GM21737 (cell line): ENCODE results near the gene MAML3.

Experiments used
- ATAC-seq: cut with Tn5 transposase; IDR thresholded peaks from one replicate; pipeline ENCODE4 v1.9.1; 2021; ENCODE audit warnings: mild to moderate bottlenecking, moderate library complexity; ENCODE audit not compliant: unreplicated experiment

The MAML3 gene

DNA sequence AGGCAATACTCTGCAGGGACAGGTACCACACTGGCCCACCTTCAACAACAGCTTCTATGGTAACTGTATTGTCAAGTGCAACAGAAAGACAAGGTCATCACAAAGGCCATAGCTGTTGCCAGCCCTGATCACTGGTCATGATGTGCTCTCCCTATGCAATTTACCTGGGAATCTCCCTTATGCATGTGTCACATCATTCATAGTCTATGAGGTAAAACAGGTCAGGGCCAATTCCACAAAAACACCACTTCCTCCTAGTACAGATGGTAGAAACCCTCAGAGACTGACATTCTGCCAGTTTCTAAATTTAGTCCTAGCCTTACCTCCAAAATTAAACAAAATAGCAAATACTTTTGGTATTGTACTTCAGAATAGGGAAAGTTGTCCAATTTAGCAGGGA, 355.5 kb downstream of the MAML3 start:
- no peak for ATAC-seq

GRCh38 chr4:139797287-139797686, 356.7 kb downstream of the MAML3 start:
- no peak for ATAC-seq

DNA sequence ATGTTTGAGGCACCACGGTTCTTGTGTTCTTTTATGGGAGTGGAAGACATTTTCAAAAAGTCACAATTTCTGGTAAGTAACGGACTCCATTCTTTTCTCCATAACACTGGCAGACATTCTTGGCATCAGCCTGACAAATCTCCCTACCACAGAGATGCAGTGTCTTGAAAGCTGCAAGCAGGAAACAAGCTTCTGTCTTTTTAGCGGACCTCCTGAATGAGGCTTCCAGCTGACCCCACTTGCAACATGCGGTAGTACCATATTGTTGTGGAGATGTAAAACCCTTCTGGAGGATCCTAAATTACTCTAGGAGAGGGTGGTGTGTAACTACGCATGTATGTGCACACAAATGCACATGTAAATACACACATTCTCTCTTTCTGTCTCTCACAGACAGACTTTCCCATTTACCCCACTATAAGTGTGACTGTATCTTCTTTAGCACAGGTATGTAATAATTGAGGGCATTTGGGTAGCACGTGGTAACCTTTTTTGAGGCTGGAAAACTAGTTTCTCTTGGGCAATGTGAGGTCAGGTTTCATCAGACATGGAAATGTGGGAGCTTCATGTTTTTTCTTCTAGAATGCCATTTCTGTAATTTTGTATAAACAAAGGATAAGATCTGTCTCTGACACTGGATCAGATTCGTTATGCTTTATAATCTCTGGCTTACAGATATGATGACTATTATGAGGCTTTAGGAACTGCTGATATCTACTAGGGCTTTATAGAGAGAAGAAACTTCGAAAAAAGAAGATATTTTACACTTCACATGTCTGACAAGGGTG, 358.3 kb downstream of the MAML3 start:
- ATAC-seq: no peak

DNA sequence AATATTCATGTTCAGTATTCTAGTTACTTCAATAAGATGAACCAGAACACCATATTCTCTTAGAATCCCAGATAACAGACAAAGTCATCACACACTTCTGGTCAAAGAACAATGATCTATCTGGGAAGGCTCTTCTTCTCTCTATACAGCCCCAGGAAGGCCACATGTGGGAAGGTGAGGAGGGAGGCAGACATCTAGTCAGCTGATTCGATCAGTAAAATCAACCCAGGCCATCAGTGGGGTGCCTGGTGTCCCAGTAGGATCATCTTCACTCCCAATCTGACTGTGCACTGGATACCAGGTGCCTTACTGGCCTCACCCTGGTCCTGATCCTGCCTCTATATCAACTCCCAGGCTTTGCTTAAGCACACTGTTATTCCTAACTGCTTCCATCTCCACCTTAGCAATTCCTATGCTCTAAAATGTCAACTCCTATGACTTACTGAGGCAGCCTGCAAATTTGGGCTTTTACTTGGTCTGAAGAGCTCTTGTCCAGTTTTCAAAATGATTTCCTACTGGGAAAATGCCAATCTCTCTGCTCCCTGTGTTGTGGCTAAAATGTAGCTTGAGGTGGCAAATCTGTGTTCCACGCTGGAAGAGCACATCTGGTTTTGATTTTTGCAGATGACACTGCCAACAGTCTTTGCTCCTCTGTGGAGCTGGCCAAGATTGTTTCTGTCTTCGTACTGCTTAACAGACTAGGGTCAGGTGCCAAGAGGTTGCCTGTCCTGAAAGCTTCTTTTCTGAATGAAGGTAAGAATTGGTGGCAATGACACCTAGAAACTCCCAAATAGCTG, 359.6 kb downstream of the MAML3 start:
- ATAC-seq: no peak

DNA sequence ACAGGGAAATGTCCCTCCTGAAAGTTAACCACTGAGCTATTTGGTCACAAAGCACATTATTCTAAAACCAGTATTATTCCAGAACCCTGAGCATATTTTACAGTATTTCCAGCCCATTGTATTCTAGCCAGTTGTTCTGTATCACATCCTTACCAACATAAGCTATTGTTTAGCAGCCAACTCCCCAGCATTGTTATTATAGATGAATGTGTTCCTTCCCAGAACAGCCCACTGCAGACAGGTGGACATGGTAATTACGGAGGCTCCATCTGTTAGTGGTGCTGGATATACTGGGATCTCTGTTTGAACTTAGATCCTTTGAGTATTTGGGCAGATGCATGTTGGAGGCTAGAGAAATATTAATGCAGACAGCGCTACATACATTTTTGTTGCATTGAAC, 362.3 kb downstream of the MAML3 start:
- no peak for ATAC-seq

- ATAC-seq: no peak
Measured at GRCh38 chr4:139790291-139790690, 363.7 kb downstream of the MAML3 start.

- ATAC-seq: no peak
Measured at GRCh38 chr4:139789096-139789654, 364.8 kb downstream of the MAML3 start.

GRCh38 chr4:139786494-139787354, 367.3 kb downstream of the MAML3 start:
- ATAC-seq: no peak

- ATAC-seq: no peak
Measured at GRCh38 chr4:139785356-139785755, 368.6 kb downstream of the MAML3 start.

GRCh38 chr4:139783741-139784484, 370.1 kb downstream of the MAML3 start:
- ATAC-seq: no peak

GRCh38 chr4:139782926-139783522, 371.0 kb downstream of the MAML3 start:
- no peak for ATAC-seq

DNA sequence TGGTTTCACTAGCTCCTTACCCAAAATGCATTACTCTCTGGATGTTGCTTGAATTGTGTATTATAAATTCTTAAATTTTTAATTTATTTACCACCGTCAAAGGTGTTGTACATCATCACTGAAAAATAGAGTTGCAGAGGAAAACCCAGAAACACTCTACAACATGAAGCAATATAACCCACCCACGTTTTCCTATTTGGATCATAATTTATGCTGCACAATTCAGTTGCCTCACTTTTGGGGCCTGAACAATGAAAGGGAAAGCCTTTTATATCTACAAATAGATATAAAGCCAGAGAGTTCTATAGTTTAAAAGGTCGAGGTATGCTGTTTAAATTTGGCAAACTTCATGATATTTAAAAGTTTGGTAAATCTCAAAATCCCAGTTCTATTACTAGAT, 372.9 kb downstream of the MAML3 start:
- no peak for ATAC-seq

DNA sequence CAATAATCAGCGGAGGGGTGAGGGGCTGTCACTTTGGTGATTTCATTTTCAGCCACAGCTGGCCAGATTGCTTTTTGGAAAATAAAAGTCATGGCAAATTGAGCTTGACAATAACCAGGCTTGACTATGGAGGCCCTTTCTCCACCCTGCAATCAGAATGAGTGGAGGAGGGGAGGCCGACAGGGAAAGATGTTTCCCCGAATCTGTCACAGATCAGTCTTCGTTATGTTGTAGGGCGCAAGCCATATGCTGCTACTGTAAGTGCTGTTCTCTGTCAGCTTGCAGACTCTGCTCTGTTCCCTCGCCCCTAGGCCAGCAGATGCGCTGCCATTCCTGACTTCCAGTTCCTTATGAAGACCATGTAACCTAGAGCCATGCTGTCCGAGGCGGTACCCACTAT, 374.3 kb downstream of the MAML3 start:
- ATAC-seq: no peak

DNA sequence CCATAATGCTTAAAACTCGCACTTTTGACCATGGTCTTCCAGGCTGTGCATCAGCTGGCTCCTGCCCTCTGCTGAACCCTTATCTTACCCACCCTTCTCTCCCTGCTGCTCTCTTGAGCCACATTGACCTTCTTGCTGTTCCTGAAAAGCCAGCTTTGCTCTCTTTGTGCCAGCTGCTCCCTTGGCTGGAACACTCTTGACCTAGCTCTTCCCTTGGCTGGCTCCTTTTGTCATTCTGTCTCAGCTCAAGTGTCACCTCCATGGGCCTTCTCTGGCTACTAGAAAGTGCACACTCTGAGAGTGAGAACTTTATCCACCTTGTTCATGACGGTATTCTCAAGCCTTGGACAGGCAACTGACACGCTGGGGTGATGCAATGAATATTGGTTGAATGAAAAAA, 376.2 kb downstream of the MAML3 start:
- ATAC-seq: no peak

- ATAC-seq: no peak
Measured at GRCh38 chr4:139776235-139776634, 377.7 kb downstream of the MAML3 start.

DNA sequence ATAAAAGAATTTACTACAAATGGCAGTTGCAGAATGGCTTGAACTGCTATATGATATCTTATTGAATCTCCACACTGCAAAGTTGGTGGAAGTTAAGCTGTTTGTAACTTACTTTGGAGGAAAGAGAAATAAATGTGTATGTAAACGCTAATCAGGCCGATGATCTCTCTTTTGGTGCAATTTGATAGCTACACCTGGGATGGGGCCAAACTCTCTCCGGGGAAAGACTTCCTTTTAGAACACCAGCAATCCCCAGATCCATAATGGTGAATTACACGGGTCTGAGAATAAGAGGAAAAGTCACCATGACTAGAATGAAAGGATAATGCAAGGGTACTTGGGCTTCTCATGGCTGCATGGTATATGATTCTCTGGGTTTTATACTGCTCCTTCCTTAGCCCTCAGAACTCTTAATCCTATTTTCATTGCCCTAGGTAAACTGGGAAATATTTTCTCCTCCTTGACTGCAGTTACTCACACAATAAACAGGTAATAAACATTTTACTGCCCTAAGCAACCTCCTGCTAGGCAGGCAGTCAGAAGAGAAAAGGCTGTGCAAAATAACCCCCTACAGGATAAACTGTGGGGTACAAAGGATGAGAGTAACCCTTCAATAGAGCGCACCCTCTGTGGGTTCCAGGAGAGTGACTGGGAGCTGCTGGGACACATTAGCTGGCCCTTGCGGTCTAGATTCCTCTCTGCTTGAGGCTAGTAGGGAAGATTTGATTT, 379.1 kb downstream of the MAML3 start:
- no peak for ATAC-seq

GRCh38 chr4:139773560-139774318, 380.2 kb downstream of the MAML3 start:
- no peak for ATAC-seq

DNA sequence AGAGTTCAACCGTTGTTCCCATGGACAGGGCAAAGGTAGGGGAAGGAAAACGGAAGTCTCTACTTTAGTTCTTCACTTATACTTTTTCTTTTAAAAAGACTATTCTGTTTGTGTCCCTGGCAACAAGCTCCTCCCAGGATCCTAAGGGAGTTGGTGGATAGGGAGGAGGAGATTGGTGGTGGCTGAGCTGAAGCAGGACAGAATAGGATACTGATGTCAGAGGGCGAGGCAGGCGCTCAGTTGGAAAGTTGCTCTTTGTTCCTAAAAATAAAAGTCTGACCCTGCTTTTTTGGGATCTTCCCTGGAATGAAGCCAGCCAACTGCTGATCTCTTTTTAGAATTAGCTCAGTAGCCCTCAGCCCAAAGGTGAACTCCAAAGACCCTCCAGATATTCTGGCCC, 383.6 kb downstream of the MAML3 start:
- no peak for ATAC-seq

- no peak for ATAC-seq
Measured at GRCh38 chr4:139769364-139769763, 384.6 kb downstream of the MAML3 start.
